ENCODE data around the gene SATB1.

Gene SATB1

GRCh38 chr3:18442756-18443664 is 17.9 kb upstream of the SATB1 start:
- DNase-seq (ENCODE audit: low read depth in 1 of 2, low spot score in 1 of 2), result peak in 1 of 2 experiments; percentile 44
- no peak for TF ChIP-seq JUND (IDR thresholded peaks at IDR 0.05; ENCODE audit: low read depth)
- in situ Hi-C loops (cut with HindIII; ENCODE audit: low pct_unique_long_range_greater_than_20kb, low sequenced_read_pairs), result no loop called here

DNA sequence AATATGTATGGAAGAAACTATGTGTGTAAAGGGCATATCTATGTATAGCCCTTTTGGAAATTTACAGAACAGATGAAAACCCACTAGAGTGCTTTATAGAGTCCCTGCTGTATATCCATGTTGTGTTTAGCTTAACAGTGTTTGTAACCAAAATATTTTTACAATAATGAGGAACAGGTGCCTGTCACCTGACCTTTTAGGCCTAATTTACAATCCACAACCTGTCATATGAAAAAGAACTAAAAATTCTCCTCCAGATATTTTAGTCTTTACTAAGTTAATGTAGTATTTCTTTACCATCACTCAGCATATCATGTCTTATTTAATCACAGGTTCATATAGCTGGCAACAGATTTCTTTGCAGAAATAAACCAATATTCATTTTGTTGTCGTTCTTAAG is 16.4 kb upstream of the SATB1 start:
- in situ Hi-C loops (cut with HindIII; ENCODE audit: low pct_unique_long_range_greater_than_20kb, low sequenced_read_pairs), result no loop called here
- DNase-seq (ENCODE audit: low read depth in 1 of 2, low spot score in 1 of 2), result no peak
- no peak for TF ChIP-seq JUND (IDR thresholded peaks at IDR 0.05; ENCODE audit: low read depth)

- in situ Hi-C loops (cut with HindIII; ENCODE audit: low pct_unique_long_range_greater_than_20kb, low sequenced_read_pairs), result no loop called here
- no peak for DNase-seq (ENCODE audit: low read depth in 1 of 2, low spot score in 1 of 2)
- TF ChIP-seq JUND (IDR thresholded peaks at IDR 0.05; ENCODE audit: low read depth), result no peak
Observed at GRCh38 chr3:18440066-18440722, 15.1 kb upstream of the SATB1 start.

DNA sequence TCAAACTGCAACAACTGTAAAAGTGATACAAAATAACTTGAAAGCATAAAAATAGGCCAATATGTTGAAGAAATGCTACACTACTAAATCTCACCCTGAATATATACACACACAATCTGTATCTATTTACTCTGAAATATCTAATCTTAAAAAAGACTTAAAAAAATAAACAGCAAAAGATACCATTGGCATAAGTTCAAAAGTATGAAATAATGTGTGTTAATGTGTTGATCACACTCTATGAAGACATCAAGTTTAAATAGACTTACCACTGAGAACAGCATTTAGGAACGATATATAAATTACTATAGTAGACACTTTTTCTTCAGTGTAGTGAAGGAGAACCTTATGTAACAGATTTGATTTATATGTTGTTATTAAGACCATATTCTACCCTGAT is 14.1 kb upstream of the SATB1 start:
- in situ Hi-C loops (cut with HindIII; ENCODE audit: low pct_unique_long_range_greater_than_20kb, low sequenced_read_pairs), result no loop called here
- TF ChIP-seq JUND (IDR thresholded peaks at IDR 0.05; ENCODE audit: low read depth), result no peak
- DNase-seq (ENCODE audit: low read depth in 1 of 2, low spot score in 1 of 2), result no peak

- in situ Hi-C loops (cut with HindIII; ENCODE audit: low pct_unique_long_range_greater_than_20kb, low sequenced_read_pairs), result no loop called here
- DNase-seq (ENCODE audit: low read depth in 1 of 2, low spot score in 1 of 2), result peak in 1 of 2 experiments; percentile 73
- no peak for TF ChIP-seq JUND (IDR thresholded peaks at IDR 0.05; ENCODE audit: low read depth)
Observed at GRCh38 chr3:18438586-18438985, 13.4 kb upstream of the SATB1 start.

GRCh38 chr3:18436213-18436612 is 11.1 kb upstream of the SATB1 start:
- in situ Hi-C loops (cut with HindIII; ENCODE audit: low pct_unique_long_range_greater_than_20kb, low sequenced_read_pairs), result no loop called here

GRCh38 chr3:18434711-18435110 is 9.6 kb upstream of the SATB1 start:
- in situ Hi-C loops (cut with HindIII; ENCODE audit: low pct_unique_long_range_greater_than_20kb, low sequenced_read_pairs), result no loop called here
- TF ChIP-seq JUND (IDR thresholded peaks at IDR 0.05; ENCODE audit: low read depth), result no peak
- DNase-seq (ENCODE audit: low read depth in 1 of 2, low spot score in 1 of 2), result no peak

More at GRCh38 chr3:18436213-18436612, 11.1 kb upstream of the SATB1 start:
- TF ChIP-seq JUND (IDR thresholded peaks at IDR 0.05; ENCODE audit: low read depth), result no peak
- peak in 1 of 2 experiments; percentile 52 for DNase-seq (ENCODE audit: low read depth in 1 of 2, low spot score in 1 of 2)

- no peak for DNase-seq (ENCODE audit: low read depth in 1 of 2, low spot score in 1 of 2)
- in situ Hi-C loops (cut with HindIII; ENCODE audit: low pct_unique_long_range_greater_than_20kb, low sequenced_read_pairs), result no loop called here
- TF ChIP-seq JUND (IDR thresholded peaks at IDR 0.05; ENCODE audit: low read depth), result no peak
Observed at GRCh38 chr3:18432752-18433151, 7.6 kb upstream of the SATB1 start.

- DNase-seq (ENCODE audit: low read depth in 1 of 2, low spot score in 1 of 2), result no peak
- in situ Hi-C loops (cut with HindIII; ENCODE audit: low pct_unique_long_range_greater_than_20kb, low sequenced_read_pairs), result no loop called here
- TF ChIP-seq JUND (IDR thresholded peaks at IDR 0.05; ENCODE audit: low read depth), result no peak
Observed at GRCh38 chr3:18431266-18431665, 6.1 kb upstream of the SATB1 start.

DNA sequence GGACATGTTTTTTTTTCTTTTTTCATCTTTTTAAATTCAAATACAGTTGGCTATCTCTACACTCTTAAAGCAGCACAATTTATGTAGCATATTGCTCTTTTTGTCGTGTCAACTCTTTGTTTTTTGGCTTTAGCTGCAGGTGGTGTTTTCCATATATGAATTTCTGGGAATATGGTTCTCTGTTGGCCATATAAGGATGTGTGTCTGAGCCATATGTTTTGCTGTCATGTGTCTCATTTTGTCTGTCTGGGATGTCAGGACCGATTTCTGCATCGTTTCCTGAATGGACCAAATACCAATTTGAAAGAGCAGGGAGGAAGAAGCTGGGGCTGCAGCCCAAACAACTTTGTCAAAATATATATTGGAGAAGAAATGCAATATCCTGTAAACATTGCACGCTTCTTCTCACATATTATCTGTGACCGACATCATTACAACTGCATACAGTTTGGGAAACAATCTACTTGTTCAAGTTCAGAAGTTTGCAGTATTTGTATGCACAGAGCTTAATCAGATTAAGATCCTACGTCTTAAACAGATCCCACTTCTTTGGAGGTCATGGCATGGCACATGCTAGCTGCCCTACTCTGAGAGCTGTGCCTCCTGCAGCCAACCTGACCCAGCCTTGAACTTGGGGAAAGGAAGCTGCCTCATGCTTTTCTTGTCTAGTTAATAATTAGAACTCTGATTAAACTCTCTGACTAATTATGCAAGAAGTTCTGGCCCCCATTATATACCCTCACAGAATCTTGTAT is 4.0 kb upstream of the SATB1 start:
- in situ Hi-C loops (cut with HindIII; ENCODE audit: low pct_unique_long_range_greater_than_20kb, low sequenced_read_pairs), result no loop called here
- no peak; the same call in 1 of the 2 replicates for TF ChIP-seq JUND (IDR thresholded peaks at IDR 0.05; ENCODE audit: low read depth)
- DNase-seq (ENCODE audit: low read depth in 1 of 2, low spot score in 1 of 2), result no peak

DNA sequence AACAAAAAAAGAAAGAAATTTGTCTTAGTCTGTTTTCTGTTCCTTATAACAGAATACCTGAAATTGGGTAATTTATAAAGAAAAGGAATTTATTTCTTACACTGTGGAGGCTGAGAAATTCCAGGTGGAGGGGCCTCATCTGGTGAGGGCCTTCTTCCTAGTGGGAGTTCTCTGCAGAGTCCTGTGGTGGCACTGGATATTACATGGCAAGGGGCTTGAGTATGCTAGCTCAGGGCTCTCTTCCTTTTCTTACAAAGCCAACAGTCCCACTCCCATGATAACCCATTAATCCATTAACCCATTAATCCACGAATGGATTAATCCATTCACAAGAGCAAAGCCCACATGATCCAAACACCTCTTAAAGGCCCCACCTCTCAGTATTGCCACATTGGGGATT is 2.9 kb upstream of the SATB1 start:
- in situ Hi-C loops (cut with HindIII; ENCODE audit: low pct_unique_long_range_greater_than_20kb, low sequenced_read_pairs), result no loop called here
- TF ChIP-seq JUND (IDR thresholded peaks at IDR 0.05; ENCODE audit: low read depth), result no peak
- no peak for DNase-seq (ENCODE audit: low read depth in 1 of 2, low spot score in 1 of 2)

GRCh38 chr3:18426597-18427193 is 1.6 kb upstream of the SATB1 start:
- in situ Hi-C loops (cut with HindIII; ENCODE audit: low pct_unique_long_range_greater_than_20kb, low sequenced_read_pairs), result no loop called here
- DNase-seq (ENCODE audit: low read depth in 1 of 2, low spot score in 1 of 2), result no peak
- TF ChIP-seq JUND (IDR thresholded peaks at IDR 0.05; ENCODE audit: low read depth), result no peak

Measured in T47D (cell line).